ENCODE results near the gene HSPB6. TPM values are rescaled to one million over a fixed set of nuclear protein-coding genes. Genes with fewer than 3 reads are reported as not detected.

Gene HSPB6
- total RNA-seq, 1 experiment from 2014 or later: 0.37 TPM

- Histone ChIP-seq H3K27ac (ENCODE audit: insufficient read length, low read depth, low read length) (no peak overlapping the region), H3T11ph (ENCODE audit: low read length) (no peak overlapping the region), H2AFZ (ENCODE audit: low read length) (no peak overlapping the region)
Measured at GRCh38 chr19:35731779-35732405, 24.9 kb downstream of the HSPB6 start.

More at GRCh38 chr19:35731779-35732405, 24.9 kb downstream of the HSPB6 start:
- Histone ChIP-seq H3K9ac (ENCODE audit: extremely low read depth, insufficient read length, low read length) (no peak overlapping the region), H4K5ac (ENCODE audit: insufficient read length, low read depth, low read length) (no peak overlapping the region), H4K8ac (replicated peaks; ENCODE audit: insufficient read length, low read depth, low read length) (no peak overlapping the region), H3K4me1 (ENCODE audit: insufficient read depth, low read length) (no peaks in the 10 kb centered on the region), H3K23ac (ENCODE audit: insufficient read length, low read depth, low read length) (no peak overlapping the region), H3K23me2 (ENCODE audit: insufficient read length, low read depth, low read length, poor library complexity, severe bottlenecking) (no peaks in the 10 kb centered on the region), H2BK5ac (ENCODE audit: insufficient read length, low read length) (no peak overlapping the region), H2BK12ac (ENCODE audit: insufficient read length, low read depth, low read length) (no peak overlapping the region), H3K79me1 (ENCODE audit: insufficient read depth, low read depth, low read length, poor library complexity, severe bottlenecking) (no peaks in the 10 kb centered on the region), H3K14ac (ENCODE audit: insufficient read depth, low read length) (no peak overlapping the region), H3K9me3 (ENCODE audit: control insufficient read depth, low read depth, low read length) (no peaks in the 10 kb centered on the region), H3K56ac (ENCODE audit: insufficient read length, low read depth, low read length) (no peak overlapping the region), H3K4ac (ENCODE audit: low read depth, low read length) (no peak overlapping the region), H2BK20ac (ENCODE audit: low read depth, low read length, poor library complexity, severe bottlenecking) (no peak overlapping the region), H3K18ac (ENCODE audit: insufficient read length, low read depth, low read length) (no peak overlapping the region), H2AK5ac (ENCODE audit: insufficient read length, low read length) (no peak overlapping the region), H2BK120ac (ENCODE audit: low read depth, low read length, poor library complexity, severe bottlenecking) (no peak overlapping the region), H3K79me2 (ENCODE audit: insufficient read depth, low read length) (no peaks in the 10 kb centered on the region), H4K91ac (ENCODE audit: insufficient read length, low read depth, low read length) (no peak overlapping the region), H3K4me2 (ENCODE audit: insufficient read depth, insufficient read length, low read length) (no peak overlapping the region), H4K20me1 (ENCODE audit: control insufficient read depth, insufficient read depth, insufficient read length) (no peaks in the 10 kb centered on the region), H3K27me3 (ENCODE audit: insufficient read depth, low read length) (no peaks in the 10 kb centered on the region), H2BK15ac (ENCODE audit: low read depth, low read length) (no peak overlapping the region)
- H3K36me3 Mint-ChIP-seq (ENCODE audit: insufficient read depth in 1 of 3, low read depth in 3 of 3): peaks cover 53 to 79% (median 78%) of the 10 kb centered on the region in 3 experiments
- no peak overlapping the region; a peak in 1 of 7 replicates for H3K27ac Mint-ChIP-seq
- TF ChIP-seq CTCF (conservative IDR thresholded peaks at IDR 0.05): no peak
- no peak overlapping the region for H3K4me3 Mint-ChIP-seq
- H3K27me3 Mint-ChIP-seq (ENCODE audit: low read depth): no peaks in the 10 kb centered on the region
- WGBS (ENCODE audit: extremely low coverage, insufficient read length, low lambda C conversion rate): no CpG with 5 or more reads among the region's 21 CpGs
- H3K4me1 Mint-ChIP-seq: no peaks in the 10 kb centered on the region
- DNase-seq: no peak
- no peaks in the 10 kb centered on the region for H3K9me3 Mint-ChIP-seq

Data from H9 (cell line).